GM21423 (cell line): Measurements from ENCODE around the gene AVPR2.

Experiments
- ATAC-seq: cut with Tn5 transposase; IDR thresholded peaks from one replicate; pipeline ENCODE4 v1.9.1; 2021; ENCODE audit warnings: mild to moderate bottlenecking, moderate library complexity; ENCODE audit not compliant: unreplicated experiment

Gene AVPR2

DNA sequence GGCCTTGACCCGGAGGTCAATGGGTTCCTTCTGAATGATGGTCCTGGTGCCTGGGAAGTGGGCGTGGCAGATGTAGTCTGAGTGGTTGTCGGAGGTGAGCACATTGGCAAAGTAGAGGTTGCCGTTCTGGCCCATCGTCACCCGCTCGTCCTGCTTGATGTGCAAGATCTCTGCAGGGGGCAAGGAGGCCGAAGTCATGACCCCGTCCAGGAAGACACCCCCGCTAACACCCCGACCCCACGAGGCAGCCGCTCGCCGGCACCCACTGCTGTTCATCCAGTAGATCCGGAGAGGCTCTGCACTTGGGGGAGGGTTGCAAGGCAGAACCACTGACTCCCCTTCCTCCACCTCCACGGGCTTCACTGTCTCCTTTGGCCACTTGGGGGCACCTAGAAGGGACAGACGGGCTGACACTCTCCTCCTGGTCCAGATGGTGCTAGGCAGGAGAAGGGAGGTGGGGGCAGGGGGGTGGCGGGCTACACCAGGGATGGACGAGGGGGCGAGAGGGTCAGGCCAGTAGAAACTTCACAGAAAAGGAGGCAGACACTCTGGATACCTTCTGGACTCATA is 33.6 kb upstream of the AVPR2 start:
- ATAC-seq, result no peak

- no peak for ATAC-seq
Measured at GRCh38 chrX:153871451-153871850, 33.0 kb upstream of the AVPR2 start.

GRCh38 chrX:153871946-153872878 is 32.3 kb upstream of the AVPR2 start:
- ATAC-seq, result no peak

GRCh38 chrX:153873282-153874084 is 31.0 kb upstream of the AVPR2 start:
- ATAC-seq, result no peak

DNA sequence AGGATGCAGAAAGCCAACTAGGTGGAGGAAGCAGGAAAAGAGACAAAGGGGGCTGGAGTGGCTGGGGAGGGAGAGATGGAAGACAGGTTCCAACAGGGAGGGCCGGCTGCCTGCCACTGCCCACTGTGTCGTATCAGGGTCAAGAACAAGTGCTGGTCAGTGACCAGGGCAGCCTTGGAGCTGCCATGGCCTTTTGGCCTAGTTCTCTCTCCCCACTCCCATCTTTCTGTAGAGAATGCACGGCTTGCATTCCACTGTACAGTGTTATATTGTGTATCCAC is 30.4 kb upstream of the AVPR2 start:
- no peak for ATAC-seq

GRCh38 chrX:153874366-153875125 is 29.9 kb upstream of the AVPR2 start:
- no peak for ATAC-seq

DNA sequence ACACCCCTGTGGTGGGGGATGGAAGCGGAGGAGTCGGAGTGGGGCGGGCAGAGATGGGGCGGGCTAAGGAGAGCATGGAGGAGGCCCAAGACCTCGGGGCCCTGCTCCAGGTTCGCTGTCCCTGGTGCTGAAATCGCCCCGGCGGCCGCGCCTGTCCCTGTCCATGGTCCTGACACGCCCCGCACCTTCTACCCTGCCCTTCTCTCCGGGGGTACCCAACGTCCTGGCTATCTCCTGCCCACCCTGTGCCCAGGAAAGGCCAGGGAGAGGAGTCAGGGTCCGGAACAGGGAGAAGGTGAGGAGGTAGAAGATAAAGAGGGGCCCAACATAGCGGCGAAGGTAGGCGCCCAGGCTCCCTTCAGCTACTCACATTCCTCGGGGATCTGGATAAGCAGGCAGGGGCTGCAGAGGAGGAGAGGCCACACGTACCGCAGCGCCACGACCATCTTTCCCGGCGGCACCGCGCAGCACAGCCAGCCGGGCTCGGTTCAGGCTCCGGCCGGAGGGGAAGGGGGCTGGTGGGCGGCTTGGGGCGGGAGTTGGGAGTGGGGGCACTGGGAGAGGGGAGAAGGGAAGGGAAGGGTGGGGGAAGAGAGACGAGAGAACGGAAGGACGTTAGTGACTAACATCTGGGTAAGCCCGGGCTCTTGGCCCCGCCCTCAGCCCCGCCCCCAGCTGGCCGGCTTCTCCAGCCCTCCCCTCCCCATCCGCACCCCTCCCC is 28.9 kb upstream of the AVPR2 start:
- no peak for ATAC-seq

GRCh38 chrX:153876112-153876491 is 28.4 kb upstream of the AVPR2 start:
- no peak for ATAC-seq

- no peak for ATAC-seq
Measured at GRCh38 chrX:153877571-153878261, 26.8 kb upstream of the AVPR2 start.

- ATAC-seq, result no peak
Measured at GRCh38 chrX:153878345-153878744, 26.1 kb upstream of the AVPR2 start.

- no peak for ATAC-seq
Measured at GRCh38 chrX:153878969-153879653, 25.4 kb upstream of the AVPR2 start.

- ATAC-seq, result no peak
Measured at GRCh38 chrX:153879741-153880439, 24.6 kb upstream of the AVPR2 start.

- no peak for ATAC-seq
Measured at GRCh38 chrX:153880440-153880815, 24.0 kb upstream of the AVPR2 start.

DNA sequence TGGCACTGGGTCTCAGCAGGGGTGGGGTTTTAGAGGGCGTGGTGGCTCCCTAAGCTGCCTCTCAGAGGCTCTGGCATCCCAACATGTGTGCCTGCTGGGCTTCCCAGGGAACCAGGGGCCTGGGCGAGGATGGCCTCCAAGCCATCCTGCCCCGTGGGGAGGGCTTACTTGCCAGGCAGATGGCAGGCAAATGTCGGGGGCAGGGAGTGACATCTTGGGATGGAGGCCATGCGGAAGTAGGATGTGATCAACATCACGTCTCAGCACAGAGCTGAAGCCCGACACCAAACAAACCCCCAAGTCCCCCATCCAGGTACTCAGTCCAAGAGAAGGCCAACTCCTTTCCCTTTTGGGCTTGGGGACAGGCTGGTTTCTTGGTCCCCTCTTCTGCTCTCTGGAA is 23.2 kb upstream of the AVPR2 start:
- no peak for ATAC-seq

GRCh38 chrX:153882086-153882498 is 22.4 kb upstream of the AVPR2 start:
- ATAC-seq, result no peak

DNA sequence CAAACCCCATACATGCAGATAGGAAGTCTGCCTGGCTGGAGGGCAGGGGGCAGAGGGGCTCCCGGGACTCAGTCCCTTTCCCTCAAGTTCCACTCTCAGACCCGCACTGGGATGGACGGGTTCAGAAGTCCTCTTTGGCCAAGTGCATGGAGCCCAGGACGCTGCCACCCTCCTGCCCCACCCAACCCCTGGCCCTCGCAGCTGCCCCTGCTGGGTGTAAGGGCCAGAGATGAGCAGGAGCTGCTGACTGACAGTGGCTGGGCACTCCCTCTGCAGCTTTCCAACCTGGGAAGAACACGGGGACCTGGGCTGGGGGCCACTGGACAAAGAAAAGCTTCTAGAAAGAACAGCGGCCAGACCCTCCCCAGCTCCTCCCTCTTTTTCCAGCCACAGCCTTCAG is 21.9 kb upstream of the AVPR2 start:
- no peak for ATAC-seq

GRCh38 chrX:153883163-153883843 is 21.2 kb upstream of the AVPR2 start:
- ATAC-seq, result no peak

DNA sequence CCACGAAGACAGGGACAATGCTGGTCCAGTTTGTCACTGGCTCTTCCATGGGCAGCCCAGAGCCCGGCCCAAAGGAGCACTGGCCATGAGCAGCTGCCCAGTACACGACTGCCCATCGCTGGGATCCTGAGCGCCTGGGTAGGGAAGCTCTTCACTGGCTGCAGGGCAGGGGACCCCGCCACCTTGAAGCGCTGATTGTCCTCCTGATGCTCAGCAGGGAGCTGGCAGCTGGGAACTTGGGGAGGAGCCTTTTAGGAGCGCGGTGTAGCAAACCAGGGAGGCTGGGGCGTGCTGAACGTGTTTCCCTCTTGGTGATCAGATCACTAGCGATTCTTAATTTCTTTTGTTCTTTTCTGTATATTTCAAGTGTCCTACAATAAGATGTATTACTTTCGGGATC is 20.3 kb upstream of the AVPR2 start:
- ATAC-seq, result no peak
